ENCODE measurements around the gene CLCN7.

DNA sequence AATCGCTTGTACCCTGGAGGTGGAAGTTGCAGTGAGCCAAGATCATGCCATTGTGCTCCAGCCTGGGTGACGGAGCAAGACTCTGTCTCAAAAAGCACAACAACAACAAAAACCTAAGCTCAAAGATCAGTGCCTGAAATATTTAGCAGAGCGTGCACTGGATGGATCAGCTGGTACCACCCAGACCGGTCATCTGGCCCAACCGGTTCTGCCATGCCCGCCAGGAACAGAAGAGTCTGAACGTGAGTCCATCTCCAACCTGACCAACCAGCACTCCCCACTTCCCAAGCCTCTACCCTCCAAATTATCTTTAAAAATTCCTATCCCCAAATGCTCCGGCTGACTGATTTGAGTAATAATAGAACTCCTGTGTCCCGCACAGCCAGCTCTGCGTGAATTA, 52.8 kb downstream of the CLCN7 start:
- TF ChIP-seq CTCF (IDR thresholded peaks at IDR 0.05; ENCODE audit: poor library complexity, severe bottlenecking) (no peak), EP300 (conservative IDR thresholded peaks at IDR 0.05; ENCODE audit: poor library complexity, severe bottlenecking) (no peak), TAF1 (IDR thresholded peaks at IDR 0.05; ENCODE audit: low read depth) (no peak), POLR2AphosphoS5 (IDR thresholded peaks at IDR 0.05) (no peak)
